GM19238 (cell line): Measurements from ENCODE around the gene ICE1.
"Not testable (repeated sequence)": the region's sequence is repeated elsewhere in the genome, so short reads cannot be mapped to it uniquely, and the experiment has no call there.

Source experiments
- DNase-seq: peaks from one replicate; pipeline ENCODE4 v3.0.0; 2011; ENCODE audit warnings: low spot score; ENCODE audit not compliant: insufficient read length

ICE1 gene

DNA sequence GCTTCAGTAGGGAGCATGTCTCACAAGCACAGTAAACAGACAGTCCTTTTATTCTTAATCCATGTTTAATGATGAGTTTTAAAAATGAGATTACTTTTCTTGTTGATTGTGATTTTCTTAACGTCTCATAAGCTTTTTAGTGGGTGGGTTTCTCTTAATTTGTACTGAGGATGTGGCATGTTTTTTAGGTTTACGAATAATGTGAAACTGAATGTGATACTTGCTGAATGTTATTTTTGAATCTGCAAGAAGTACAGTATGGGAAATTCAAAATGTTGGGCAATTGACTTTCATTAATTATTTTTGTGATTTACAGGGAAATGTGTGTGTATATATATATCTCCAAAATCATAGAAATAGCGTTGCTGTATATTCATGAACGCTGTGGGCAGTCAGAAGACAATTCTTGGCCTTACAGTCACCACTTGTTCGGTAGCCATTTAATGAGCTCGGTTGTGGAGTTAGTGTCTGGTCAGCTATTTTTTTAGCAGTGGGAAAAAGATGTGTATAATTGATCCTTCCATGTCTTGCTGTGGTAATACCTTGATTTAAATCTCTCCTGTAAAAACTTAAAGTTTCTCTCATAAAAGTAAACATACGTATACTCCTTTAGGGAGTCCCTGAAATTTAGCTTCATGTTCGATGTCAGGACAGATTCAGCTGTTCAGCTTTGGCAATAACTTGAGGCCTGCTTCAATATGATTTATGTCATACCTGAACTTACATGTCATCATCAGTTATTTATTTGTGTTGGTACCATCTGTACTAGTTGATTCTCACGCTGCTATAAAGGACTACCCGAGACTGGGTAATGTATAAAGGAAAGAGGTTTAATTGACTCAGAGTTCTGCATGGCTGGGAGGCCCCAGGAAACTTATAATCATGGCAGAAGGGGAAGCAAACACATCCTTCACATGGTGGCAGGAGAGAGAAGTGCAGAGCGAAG lies 15.0 kb downstream of the ICE1 start:
- DNase-seq: no peak

GRCh38 chr5:5451863-5452262 lies 29.4 kb downstream of the ICE1 start:
- DNase-seq: no peak

GRCh38 chr5:5453131-5453530 lies 30.7 kb downstream of the ICE1 start:
- DNase-seq: no peak

- DNase-seq: no peak
Measured at GRCh38 chr5:5454391-5454790, 31.9 kb downstream of the ICE1 start.

GRCh38 chr5:5456858-5457257 lies 34.4 kb downstream of the ICE1 start:
- no peak for DNase-seq

- no peak for DNase-seq
Measured at GRCh38 chr5:5460311-5460710, 37.8 kb downstream of the ICE1 start.

GRCh38 chr5:5461012-5461411 lies 38.5 kb downstream of the ICE1 start:
- no peak for DNase-seq

DNA sequence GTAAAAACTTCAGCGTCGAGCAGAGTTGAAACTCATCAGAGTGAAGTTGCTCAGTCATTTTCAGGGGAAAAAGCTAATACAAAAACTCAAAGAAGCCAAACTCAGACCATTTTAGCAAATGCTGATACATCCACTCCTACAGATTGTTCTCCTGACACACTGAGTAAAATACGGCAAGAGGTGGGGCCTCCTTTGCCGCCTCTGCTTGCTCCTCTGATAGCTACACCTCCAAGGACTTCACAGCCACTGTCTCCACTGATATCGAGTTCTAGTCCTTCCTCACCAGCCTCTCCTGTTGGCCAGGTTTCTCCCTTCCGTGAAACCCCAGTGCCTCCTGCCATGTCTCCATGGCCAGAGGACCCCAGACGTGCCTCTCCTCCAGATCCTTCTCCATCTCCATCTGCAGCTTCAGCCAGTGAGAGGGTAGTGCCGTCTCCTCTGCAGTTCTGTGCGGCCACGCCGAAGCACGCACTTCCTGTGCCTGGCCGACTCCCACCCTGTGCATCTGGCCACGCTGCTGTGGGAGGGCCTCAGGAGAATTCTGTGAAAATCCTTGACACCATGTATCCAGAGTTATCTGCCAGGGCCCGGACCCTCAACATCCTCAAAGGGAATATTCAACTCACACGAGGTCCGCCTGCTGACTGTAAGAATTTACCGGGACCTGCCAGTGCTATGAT lies 41.7 kb downstream of the ICE1 start:
- DNase-seq: no peak

DNA sequence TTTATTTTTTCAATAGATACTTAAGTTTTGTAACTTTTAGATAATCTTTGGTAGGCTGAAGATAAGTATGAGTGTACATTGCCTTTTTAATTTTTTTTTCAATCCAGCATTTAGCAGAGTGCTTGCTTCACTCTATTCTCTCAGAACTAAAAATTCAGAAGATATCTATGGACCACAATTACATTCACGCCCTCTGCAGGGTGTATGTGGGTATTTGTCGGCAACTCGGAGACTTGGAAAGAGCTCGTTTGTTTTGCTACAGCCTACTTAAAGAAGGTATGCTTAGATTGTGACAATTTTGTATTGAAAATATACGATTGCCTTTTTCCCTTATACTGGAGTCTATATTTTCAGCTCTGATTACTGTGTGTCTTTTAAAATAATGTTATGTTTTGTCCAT lies 43.8 kb downstream of the ICE1 start:
- DNase-seq: no peak

GRCh38 chr5:5467737-5468136 lies 45.3 kb downstream of the ICE1 start:
- no peak for DNase-seq

GRCh38 chr5:5470933-5471332 lies 48.5 kb downstream of the ICE1 start:
- no peak for DNase-seq

GRCh38 chr5:5473226-5473625 lies 50.7 kb downstream of the ICE1 start:
- no peak for DNase-seq

DNA sequence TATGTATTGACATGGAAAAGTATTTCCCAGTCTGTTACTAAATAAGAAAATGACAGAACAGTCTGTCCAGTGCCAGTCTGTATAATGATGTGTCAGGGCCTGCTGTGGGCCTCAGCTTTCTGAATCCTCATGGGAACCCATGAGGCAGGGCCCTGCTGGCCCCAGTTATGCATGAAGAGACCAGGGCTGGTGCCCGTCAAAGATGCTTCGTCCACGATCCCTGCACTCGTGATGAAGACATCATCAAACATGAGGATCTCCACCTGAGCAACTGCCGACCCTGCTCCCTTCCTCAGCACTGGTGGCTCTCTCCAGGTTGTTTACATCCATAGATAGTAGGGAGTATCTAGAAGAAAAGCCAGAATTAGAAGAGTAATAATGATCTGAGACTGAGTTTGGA lies 52.5 kb downstream of the ICE1 start:
- no peak for DNase-seq

GRCh38 chr5:5475975-5476374 lies 53.5 kb downstream of the ICE1 start:
- no peak for DNase-seq

GRCh38 chr5:5479578-5479977 lies 57.1 kb downstream of the ICE1 start:
- DNase-seq: not testable (repeated sequence)

GRCh38 chr5:5480481-5481111 lies 58.1 kb downstream of the ICE1 start:
- DNase-seq: no peak

DNA sequence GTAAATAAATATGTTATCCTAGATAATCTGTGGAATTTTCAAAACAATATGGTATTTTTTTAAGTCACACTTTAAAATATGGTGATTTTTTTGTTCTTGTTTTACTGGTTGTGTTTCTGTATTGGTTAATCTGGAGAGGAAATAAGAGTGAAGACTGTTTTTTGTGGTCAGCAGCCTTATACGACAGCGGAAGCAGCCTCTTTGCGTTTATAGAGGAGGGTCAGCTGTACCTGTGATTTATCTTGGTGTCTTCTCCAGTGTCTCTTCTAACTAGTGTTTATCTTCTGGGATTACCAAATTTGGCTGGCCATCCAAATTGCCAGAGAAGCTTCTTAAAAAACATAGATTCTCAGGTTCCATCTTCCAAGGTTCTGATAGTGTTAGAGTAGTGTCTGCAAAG lies 58.7 kb downstream of the ICE1 start:
- DNase-seq: no peak

DNA sequence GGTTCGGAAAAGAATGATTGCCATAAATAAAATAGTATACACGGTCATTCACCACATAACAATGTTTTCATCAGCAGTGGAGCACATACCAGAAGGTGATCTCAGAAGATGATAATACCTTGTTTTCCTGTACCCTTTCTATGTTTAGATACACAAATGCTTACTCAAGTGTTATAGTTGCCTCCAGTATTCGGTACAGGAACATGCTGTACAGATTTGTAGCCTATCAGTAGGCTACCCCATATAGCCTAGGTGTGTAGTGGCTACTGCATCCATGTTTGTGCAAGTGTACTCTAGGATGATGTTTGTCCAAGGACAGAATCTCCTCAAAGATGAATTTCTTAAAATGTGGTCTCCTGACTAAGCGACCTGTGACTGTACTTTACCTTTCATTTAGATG lies 59.2 kb downstream of the ICE1 start:
- DNase-seq: no peak

DNA sequence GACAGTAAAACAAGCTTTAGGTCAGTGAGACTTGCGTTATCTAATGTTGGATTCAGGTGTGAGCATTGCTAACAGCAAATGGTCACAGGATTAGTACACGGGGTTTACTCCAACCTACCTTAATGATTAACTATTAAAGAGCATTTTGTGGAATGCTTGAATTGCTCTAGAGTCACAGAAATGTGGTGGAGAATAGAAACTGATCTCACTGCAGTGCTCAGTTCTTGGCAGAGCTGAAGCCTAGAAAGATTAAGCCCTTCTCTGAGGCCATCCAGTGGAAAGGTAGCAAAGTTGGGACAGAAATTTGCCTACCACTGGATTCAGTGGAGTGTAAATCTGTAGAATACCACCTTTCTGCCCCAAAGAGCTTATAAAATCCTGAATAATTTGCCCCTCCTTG lies 60.9 kb downstream of the ICE1 start:
- DNase-seq: no peak

- no peak for DNase-seq
Measured at GRCh38 chr5:5483880-5484598, 61.6 kb downstream of the ICE1 start.

DNA sequence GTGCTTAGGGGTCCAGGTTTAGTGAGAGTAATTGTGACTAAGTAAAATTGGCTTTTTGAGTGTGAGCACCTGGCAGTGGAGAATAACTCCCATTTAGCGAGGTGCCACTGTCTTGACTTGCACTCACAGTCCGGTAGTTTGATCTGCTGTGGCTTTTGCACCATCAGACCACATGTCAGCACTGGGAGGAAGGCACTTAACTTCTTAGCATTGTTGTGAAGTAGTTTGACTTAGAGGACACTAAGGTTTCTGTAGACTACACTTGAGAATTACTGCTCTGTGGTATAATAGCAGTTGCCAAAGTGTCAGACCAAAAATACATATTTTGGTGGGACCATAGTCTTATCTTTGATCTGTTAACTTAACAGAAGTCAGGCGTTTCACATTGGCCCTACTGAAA lies 63.6 kb downstream of the ICE1 start:
- DNase-seq: no peak
